OCI-LY3 (cell line): Measurements from ENCODE around the gene MYL10.

Experiments
- H2AFZ ChIP-seq: fragments of 200-600, 300-600 bp; shearing (Covaris generic); 2 replicates; pipeline ENCODE4 v1.6.0; 2014; ENCODE audit warnings: antibody characterized with exemption, low read depth, low read length
- H3K27ac ChIP-seq: fragments of 200-600, 300-600 bp; sonication (generic); 2 replicates; pipeline ENCODE4 v1.5.1; 2014; ENCODE audit warnings: mild to moderate bottlenecking, low read length, moderate library complexity, mixed read lengths
- H3K27me3 ChIP-seq: fragments of 200-600, 300-600 bp; sonication (generic); 2 replicates; pipeline ENCODE4 v1.6.1; 2014; ENCODE audit warnings: low read depth, low read length, mixed read lengths
- H3K36me3 ChIP-seq: fragments of 200-600, 300-600 bp; sonication (generic); replicated peaks from 2 replicates; pipeline ENCODE3; 2014; ENCODE audit warnings: low read depth, low read length, mixed read lengths
- H3K4me1 ChIP-seq: fragments of 300-600, 200-600 bp; sonication (generic); 2 replicates; pipeline ENCODE4 v1.6.1; 2014; ENCODE audit warnings: low read length, mixed read lengths
- H3K4me2 ChIP-seq: fragments of 200-600, 300-600 bp; sonication (generic); 2 replicates; pipeline ENCODE4 v1.6.1; 2014; ENCODE audit warnings: low read length, mixed read lengths
- H3K4me3 ChIP-seq: fragments of 300-600, 200-600 bp; sonication (generic); 2 replicates; pipeline ENCODE4 v1.5.1; 2014; ENCODE audit warnings: antibody characterized with exemption, mild to moderate bottlenecking, low read length, moderate library complexity
- H3K79me2 ChIP-seq: fragments of 300-600, 200-600 bp; shearing (Covaris generic); 2 replicates; pipeline ENCODE4 v1.6.1; 2014; ENCODE audit warnings: mild to moderate bottlenecking, low read length, mixed read lengths
- H3K9ac ChIP-seq: fragments of 300-600, 200-600 bp; shearing (Covaris generic); 2 replicates; pipeline ENCODE4 v1.6.0; 2014; ENCODE audit warnings: mild to moderate bottlenecking, low read length, moderate library complexity
- H3K9me3 ChIP-seq: fragments of 200-600, 300-600 bp; shearing (Covaris generic); 2 replicates; pipeline ENCODE4 v1.6.1; 2014; ENCODE audit warnings: low read length, mixed read lengths; ENCODE audit not compliant: insufficient read depth
- H4K20me1 ChIP-seq: fragments of 200-600, 300-600 bp; sonication (generic); 2 replicates; pipeline ENCODE4 v1.6.1; 2016; ENCODE audit warnings: low read length, mixed read lengths; ENCODE audit not compliant: insufficient read depth
- CTCF ChIP-seq: fragments of 200-600, 300-600 bp; sonication (generic); IDR thresholded peaks from 2 replicates; pipeline ENCODE4 v1.5.1; 2014; ENCODE audit warnings: antibody characterized with exemption, low read length, low read depth
- EZH2phosphoT487 ChIP-seq: fragments of 200-600 bp; shearing (Covaris generic); IDR thresholded peaks from 2 replicates; pipeline ENCODE4 v1.6.1; 2018; ENCODE audit warnings: antibody characterized with exemption, mixed run types, low read depth

MYL10 gene

GRCh38 chr7:101664893-101665471 is 35.9 kb upstream of the MYL10 start:
- TF ChIP-seq CTCF, result no peak
- no peak for TF ChIP-seq EZH2phosphoT487
- Histone ChIP-seq H3K4me3 (no peak overlapping the region), H4K20me1 (no peaks in the 10 kb centered on the region), H3K27ac (no peak overlapping the region), H3K79me2 (no peaks in the 10 kb centered on the region), H3K9ac (no peak overlapping the region), H3K27me3 (peaks cover 10% of the 10 kb centered on the region; the same call in 1 of the 2 replicates), H2AFZ (no peak overlapping the region), H3K36me3 (no peaks in the 10 kb centered on the region), H3K4me1 (no peaks in the 10 kb centered on the region), H3K4me2 (no peak overlapping the region), H3K9me3 (no peaks in the 10 kb centered on the region)

GRCh38 chr7:101664436-101664835 is 35.3 kb upstream of the MYL10 start:
- peaks cover 10% of the 10 kb centered on the region; the same call in 1 of the 2 replicates for H3K27me3 ChIP-seq

GRCh38 chr7:101663747-101664146 is 34.7 kb upstream of the MYL10 start:
- Histone ChIP-seq H3K4me3 (no peak overlapping the region), H3K9ac (no peak overlapping the region), H3K36me3 (no peaks in the 10 kb centered on the region), H3K27me3 (peaks cover 10% of the 10 kb centered on the region; the same call in 1 of the 2 replicates), H3K27ac (no peak overlapping the region), H3K4me2 (no peak overlapping the region), H3K79me2 (no peaks in the 10 kb centered on the region), H3K9me3 (no peaks in the 10 kb centered on the region), H3K4me1 (no peaks in the 10 kb centered on the region), H2AFZ (no peak overlapping the region), H4K20me1 (no peaks in the 10 kb centered on the region)
- no peak for TF ChIP-seq EZH2phosphoT487
- TF ChIP-seq CTCF, result no peak

More at GRCh38 chr7:101664436-101664835, 35.3 kb upstream of the MYL10 start:
- Histone ChIP-seq H2AFZ (no peak overlapping the region), H3K4me3 (no peak overlapping the region), H3K79me2 (no peaks in the 10 kb centered on the region), H4K20me1 (no peaks in the 10 kb centered on the region), H3K4me1 (no peaks in the 10 kb centered on the region), H3K27ac (no peak overlapping the region), H3K36me3 (no peaks in the 10 kb centered on the region), H3K9me3 (no peaks in the 10 kb centered on the region), H3K9ac (no peak overlapping the region), H3K4me2 (no peak overlapping the region)
- TF ChIP-seq EZH2phosphoT487 (no peak), CTCF (no peak)

- Histone ChIP-seq H3K9ac (no peak overlapping the region), H3K27ac (no peak overlapping the region), H3K79me2 (no peaks in the 10 kb centered on the region), H3K4me2 (no peak overlapping the region), H3K4me3 (no peak overlapping the region), H3K9me3 (no peaks in the 10 kb centered on the region), H3K4me1 (no peaks in the 10 kb centered on the region), H4K20me1 (no peaks in the 10 kb centered on the region), H3K27me3 (peaks cover 10% of the 10 kb centered on the region; the same call in 1 of the 2 replicates), H2AFZ (no peak overlapping the region), H3K36me3 (no peaks in the 10 kb centered on the region)
- no peak for TF ChIP-seq EZH2phosphoT487
- no peak for TF ChIP-seq CTCF
Measured at GRCh38 chr7:101662447-101662998, 33.4 kb upstream of the MYL10 start.
